ENCODE measurements around the gene HES1.

Gene HES1

DNA sequence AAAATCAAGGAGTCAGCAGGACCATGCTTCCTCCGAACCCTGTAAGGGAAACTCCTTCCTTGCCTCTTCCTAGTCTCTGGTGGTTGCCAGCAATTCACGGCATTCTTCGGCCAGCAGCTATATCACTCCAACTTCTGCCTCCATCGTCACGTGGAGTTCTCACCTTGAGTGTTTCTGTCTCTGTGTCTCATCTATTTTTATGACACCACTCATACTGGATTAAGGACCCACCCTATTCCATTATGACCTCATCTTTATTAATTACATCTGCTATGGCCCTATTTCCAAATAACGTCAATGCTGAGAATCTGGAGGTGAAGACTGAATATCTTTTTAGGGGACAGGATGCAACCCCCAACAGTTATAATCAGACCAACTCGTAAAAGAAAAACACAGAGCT lies 21.8 kb upstream of the HES1 start:
- H3K36me3 ChIP-seq (ENCODE audit: insufficient read depth, low read length): no peaks in the 10 kb centered on the region
- H3K4me2 ChIP-seq (ENCODE audit: low read depth, low read length, poor library complexity, severe bottlenecking): peak overlapping the region; percentile 7
- no peaks in the 10 kb centered on the region for H4K20me1 ChIP-seq (ENCODE audit: insufficient read depth, low read length, poor library complexity, severe bottlenecking)
- H3K9me2 ChIP-seq (replicated peaks; ENCODE audit: low read depth, low read length): no peaks in the 10 kb centered on the region
- TF ChIP-seq, protein P1, sequence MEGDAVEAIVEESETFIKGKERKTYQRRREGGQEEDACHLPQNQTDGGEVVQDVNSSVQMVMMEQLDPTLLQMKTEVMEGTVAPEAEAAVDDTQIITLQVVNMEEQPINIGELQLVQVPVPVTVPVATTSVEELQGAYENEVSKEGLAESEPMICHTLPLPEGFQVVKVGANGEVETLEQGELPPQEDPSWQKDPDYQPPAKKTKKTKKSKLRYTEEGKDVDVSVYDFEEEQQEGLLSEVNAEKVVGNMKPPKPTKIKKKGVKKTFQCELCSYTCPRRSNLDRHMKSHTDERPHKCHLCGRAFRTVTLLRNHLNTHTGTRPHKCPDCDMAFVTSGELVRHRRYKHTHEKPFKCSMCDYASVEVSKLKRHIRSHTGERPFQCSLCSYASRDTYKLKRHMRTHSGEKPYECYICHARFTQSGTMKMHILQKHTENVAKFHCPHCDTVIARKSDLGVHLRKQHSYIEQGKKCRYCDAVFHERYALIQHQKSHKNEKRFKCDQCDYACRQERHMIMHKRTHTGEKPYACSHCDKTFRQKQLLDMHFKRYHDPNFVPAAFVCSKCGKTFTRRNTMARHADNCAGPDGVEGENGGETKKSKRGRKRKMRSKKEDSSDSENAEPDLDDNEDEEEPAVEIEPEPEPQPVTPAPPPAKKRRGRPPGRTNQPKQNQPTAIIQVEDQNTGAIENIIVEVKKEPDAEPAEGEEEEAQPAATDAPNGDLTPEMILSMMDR (conservative IDR thresholded peaks at IDR 0.05; ENCODE audit: low read length): no peak
- TF ChIP-seq EZH2phosphoT487 (IDR thresholded peaks at IDR 0.05; ENCODE audit: borderline replicate concordance): no peak
- H3K4me1 ChIP-seq (ENCODE audit: insufficient read depth, low read length, poor library complexity, severe bottlenecking): peaks cover 12% of the 10 kb centered on the region
- H3F3A ChIP-seq (ENCODE audit: low read depth): no peaks in the 10 kb centered on the region
- H3K9me3 ChIP-seq (ENCODE audit: insufficient read depth, low read depth, low read length): no peaks in the 10 kb centered on the region
- H3K79me2 ChIP-seq (ENCODE audit: insufficient read depth, low read length): no peaks in the 10 kb centered on the region
- H3K4me3 ChIP-seq (ENCODE audit: low read length, poor library complexity, severe bottlenecking): no peak overlapping the region
- H2AFZ ChIP-seq (ENCODE audit: low read length): no peak overlapping the region
- H3K9ac ChIP-seq (ENCODE audit: low read depth, low read length, poor library complexity, severe bottlenecking): no peak overlapping the region
- no peaks in the 10 kb centered on the region for H3K27me3 ChIP-seq (ENCODE audit: insufficient read depth, low read length, poor library complexity, severe bottlenecking)

DNA sequence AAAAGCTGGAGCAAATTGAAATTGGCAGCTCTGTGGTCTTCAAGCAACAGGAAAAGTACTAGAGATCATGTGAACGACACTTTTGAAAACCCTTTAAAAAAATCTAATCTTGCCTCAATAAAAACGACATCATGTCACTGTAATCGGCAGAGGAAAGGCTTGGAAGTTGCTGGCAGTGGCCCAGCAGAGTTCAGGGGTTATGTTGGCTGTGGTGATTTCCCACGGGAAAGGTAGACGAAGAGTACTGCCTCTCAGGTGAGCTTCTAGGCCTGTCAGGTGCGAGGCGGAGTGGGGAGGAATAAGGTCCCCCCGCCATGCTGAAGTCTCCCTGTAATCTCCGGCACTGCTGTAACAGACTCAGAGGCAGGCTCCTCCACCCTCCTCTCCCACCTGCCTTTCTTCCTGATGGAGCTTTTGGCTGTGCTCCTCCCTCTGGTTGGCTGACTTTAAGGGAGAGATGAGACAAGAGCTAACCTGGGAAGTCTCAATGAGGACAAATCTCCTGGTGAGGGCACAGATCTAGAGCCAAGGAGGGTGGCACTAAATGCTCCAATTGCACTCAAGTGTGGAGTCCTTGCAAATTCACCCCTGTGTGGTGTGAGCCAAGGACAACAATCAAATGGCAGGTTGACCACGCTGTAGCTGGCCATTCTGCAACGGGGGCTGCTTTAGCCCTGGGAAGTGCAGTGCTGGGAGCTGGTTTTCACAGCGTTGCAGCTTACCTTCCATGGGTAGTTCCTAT lies 18.7 kb upstream of the HES1 start:
- Histone ChIP-seq H3K79me2 (ENCODE audit: insufficient read depth, low read length) (no peaks in the 10 kb centered on the region), H4K20me1 (ENCODE audit: insufficient read depth, low read length, poor library complexity, severe bottlenecking) (no peaks in the 10 kb centered on the region), H3F3A (ENCODE audit: low read depth) (no peaks in the 10 kb centered on the region), H3K4me1 (ENCODE audit: insufficient read depth, low read length, poor library complexity, severe bottlenecking) (peaks cover 12% of the 10 kb centered on the region), H3K4me2 (ENCODE audit: low read depth, low read length, poor library complexity, severe bottlenecking) (no peak overlapping the region), H3K9me3 (ENCODE audit: insufficient read depth, low read depth, low read length) (no peaks in the 10 kb centered on the region), H3K9me2 (replicated peaks; ENCODE audit: low read depth, low read length) (no peaks in the 10 kb centered on the region), H3K27me3 (ENCODE audit: insufficient read depth, low read length, poor library complexity, severe bottlenecking) (no peaks in the 10 kb centered on the region), H3K36me3 (ENCODE audit: insufficient read depth, low read length) (no peaks in the 10 kb centered on the region), H2AFZ (ENCODE audit: low read length) (no peak overlapping the region), H3K4me3 (ENCODE audit: low read length, poor library complexity, severe bottlenecking) (no peak overlapping the region), H3K9ac (ENCODE audit: low read depth, low read length, poor library complexity, severe bottlenecking) (no peak overlapping the region)
- TF ChIP-seq EZH2phosphoT487 (IDR thresholded peaks at IDR 0.05; ENCODE audit: borderline replicate concordance): no peak
- TF ChIP-seq, protein P1 (conservative IDR thresholded peaks at IDR 0.05; ENCODE audit: low read length): no peak

DNA sequence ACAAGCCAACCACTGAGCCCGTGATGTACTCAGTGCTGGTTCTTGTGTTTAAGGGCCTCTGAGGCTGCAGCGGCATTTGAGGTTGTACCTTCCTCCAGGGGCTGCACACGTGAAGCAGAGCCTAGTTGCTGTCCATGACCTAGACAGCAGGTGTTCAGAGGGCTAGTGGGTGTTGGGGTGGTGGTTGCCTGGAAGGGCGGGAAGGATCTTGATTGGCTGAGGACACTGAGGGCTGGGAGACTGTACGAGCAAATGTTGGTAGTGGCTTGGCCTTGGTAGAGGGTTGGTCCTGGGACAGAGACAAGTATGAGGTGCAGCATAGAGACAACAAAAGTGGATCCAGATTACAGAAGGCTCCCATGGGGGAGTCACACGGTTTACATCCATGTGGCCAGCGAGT lies 17.0 kb upstream of the HES1 start:
- H3K4me1 ChIP-seq (ENCODE audit: insufficient read depth, low read length, poor library complexity, severe bottlenecking): peaks cover 12% of the 10 kb centered on the region
- H3K4me2 ChIP-seq (ENCODE audit: low read depth, low read length, poor library complexity, severe bottlenecking): no peak overlapping the region

More for the DNA sequence above, 17.0 kb upstream of the HES1 start:
- Histone ChIP-seq H3K27me3 (ENCODE audit: insufficient read depth, low read length, poor library complexity, severe bottlenecking) (no peaks in the 10 kb centered on the region), H3K79me2 (ENCODE audit: insufficient read depth, low read length) (no peaks in the 10 kb centered on the region), H3F3A (ENCODE audit: low read depth) (no peaks in the 10 kb centered on the region), H3K4me3 (ENCODE audit: low read length, poor library complexity, severe bottlenecking) (no peak overlapping the region), H3K9ac (ENCODE audit: low read depth, low read length, poor library complexity, severe bottlenecking) (no peak overlapping the region), H3K9me3 (ENCODE audit: insufficient read depth, low read depth, low read length) (no peaks in the 10 kb centered on the region), H4K20me1 (ENCODE audit: insufficient read depth, low read length, poor library complexity, severe bottlenecking) (no peaks in the 10 kb centered on the region), H3K36me3 (ENCODE audit: insufficient read depth, low read length) (no peaks in the 10 kb centered on the region), H3K9me2 (replicated peaks; ENCODE audit: low read depth, low read length) (no peaks in the 10 kb centered on the region), H2AFZ (ENCODE audit: low read length) (no peak overlapping the region)
- TF ChIP-seq, protein P1 (conservative IDR thresholded peaks at IDR 0.05; ENCODE audit: low read length): no peak
- TF ChIP-seq EZH2phosphoT487 (IDR thresholded peaks at IDR 0.05; ENCODE audit: borderline replicate concordance): no peak
